Sigmoid colon (tissue), 4 donors: ENCODE measurements around the gene ENTREP1.

Experiments used
- EP300 ChIP-seq, 4 donors: sonication (generic); formaldehyde crosslinking; IDR thresholded peaks; one replicate each; pipeline ENCODE4 v1.6.1; 2017; ENCODE audit warnings: antibody characterized with exemption in 4 of 4
- POLR2A ChIP-seq, 2 donors: fragments of 450-650 bp; IDR thresholded peaks; one replicate each; pipeline ENCODE4 v1.6.1; 2016; ENCODE audit warnings: antibody characterized with exemption in 2 of 2, mild to moderate bottlenecking in 2 of 2, moderate library complexity in 2 of 2
- TF ChIP-seq, protein P1 (sequence below), 4 experiments: fragments of 450-650 bp in 3 of 4; fragments of 200-600 bp in 1 of 4; IDR thresholded peaks; one replicate each; pipeline ENCODE4 v1.5.1; 2016 to 2019; ENCODE audit warnings: antibody characterized with exemption in 4 of 4, mild to moderate bottlenecking in 3 of 4, moderate library complexity in 2 of 4

- TF ChIP-seq, protein P1, sequence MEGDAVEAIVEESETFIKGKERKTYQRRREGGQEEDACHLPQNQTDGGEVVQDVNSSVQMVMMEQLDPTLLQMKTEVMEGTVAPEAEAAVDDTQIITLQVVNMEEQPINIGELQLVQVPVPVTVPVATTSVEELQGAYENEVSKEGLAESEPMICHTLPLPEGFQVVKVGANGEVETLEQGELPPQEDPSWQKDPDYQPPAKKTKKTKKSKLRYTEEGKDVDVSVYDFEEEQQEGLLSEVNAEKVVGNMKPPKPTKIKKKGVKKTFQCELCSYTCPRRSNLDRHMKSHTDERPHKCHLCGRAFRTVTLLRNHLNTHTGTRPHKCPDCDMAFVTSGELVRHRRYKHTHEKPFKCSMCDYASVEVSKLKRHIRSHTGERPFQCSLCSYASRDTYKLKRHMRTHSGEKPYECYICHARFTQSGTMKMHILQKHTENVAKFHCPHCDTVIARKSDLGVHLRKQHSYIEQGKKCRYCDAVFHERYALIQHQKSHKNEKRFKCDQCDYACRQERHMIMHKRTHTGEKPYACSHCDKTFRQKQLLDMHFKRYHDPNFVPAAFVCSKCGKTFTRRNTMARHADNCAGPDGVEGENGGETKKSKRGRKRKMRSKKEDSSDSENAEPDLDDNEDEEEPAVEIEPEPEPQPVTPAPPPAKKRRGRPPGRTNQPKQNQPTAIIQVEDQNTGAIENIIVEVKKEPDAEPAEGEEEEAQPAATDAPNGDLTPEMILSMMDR (IDR thresholded peaks at IDR 0.05) = no peak
- no peak for TF ChIP-seq EP300 (IDR thresholded peaks at IDR 0.05)
- TF ChIP-seq POLR2A (IDR thresholded peaks at IDR 0.05) = no peak
Measured at GRCh38 chr9:69370430-69370829, 45.4 kb downstream of the ENTREP1 start.
